ENCODE measurements around the gene BEST2. TPM values are rescaled to one million over a fixed set of nuclear protein-coding genes. Genes with fewer than 3 reads are reported as not detected.

The BEST2 gene
- total and polyA plus RNA-seq, 2 of the 4 experiments (the other 2 are of a cell fraction), result not detected

GRCh38 chr19:12720296-12720695, 31.3 kb upstream of the BEST2 start:
- POLR2A ChIA-PET (ENCODE audit: unreplicated experiment), result no interaction called here
- H3K23ac ChIP-seq (ENCODE audit: low read depth, low read length), result peak overlapping the region; percentile 78
- H3K36me3 ChIP-seq (ENCODE audit: control insufficient read depth, insufficient read depth, low read length), result peaks cover 25% of the 10 kb centered on the region
- H2BK120ac ChIP-seq (ENCODE audit: low read depth, low read length), result no peak overlapping the region
- WGBS, 2 experiments (ENCODE audit: extremely low coverage in 2 of 2, insufficient read length in 1 of 2), result no CpG with 5 or more reads among the region's 10 CpGs
- no peak for DNase-seq
- in situ Hi-C loops (cut with MboI; ENCODE audit: low sequenced_read_pairs), result no loop called here
- peak overlapping the region; percentile 41 for H3K4ac ChIP-seq (ENCODE audit: low read depth, low read length)
- peak overlapping the region; percentile 92 for H3K9ac ChIP-seq (ENCODE audit: low read depth, low read length)
- CTCF ChIA-PET, result no interaction called here
- H4K91ac ChIP-seq (ENCODE audit: insufficient read depth, low read depth, low read length), result no peak overlapping the region
- peaks cover 22 to 72% of the 10 kb centered on the region in 2 experiments for H3K79me1 ChIP-seq (ENCODE audit: low read depth in 1 of 2, low read length in 2 of 2)
- H3K4me1 ChIP-seq (ENCODE audit: control insufficient read depth, insufficient read depth, low read length), result peaks cover 4% of the 10 kb centered on the region
- H2AFZ ChIP-seq (replicated peaks; ENCODE audit: low read length, poor library complexity), result no peak overlapping the region
- no peak overlapping the region for H2BK20ac ChIP-seq (ENCODE audit: low read depth, low read length)
- dilution Hi-C loops (cut with HindIII; ENCODE audit: low sequenced_read_pairs, unreplicated experiment), result no loop called here
- peak overlapping the region; percentile 18 to 95; a peak in 2 of 4 replicates for H4K8ac ChIP-seq (ENCODE audit: low read depth in 2 of 2, low read length in 2 of 2)
- peak overlapping the region; percentile 85; the same call in 1 of the 2 replicates for H3K27ac ChIP-seq (ENCODE audit: insufficient read depth, low read length)
- H4K5ac ChIP-seq (ENCODE audit: low read depth, low read length), result no peak overlapping the region
- H2AK9ac ChIP-seq (replicated peaks; ENCODE audit: low read depth, low read length, poor library complexity), result peak overlapping the region; percentile 100
- H3K9me1 ChIP-seq (ENCODE audit: insufficient read depth, low read length), result peaks cover 10% of the 10 kb centered on the region; the same call in 1 of the 2 replicates
- intact Hi-C loops (cut with micrococcal nuclease), result no loop called here
- no peaks in the 10 kb centered on the region for H3K9me3 ChIP-seq (ENCODE audit: control insufficient read depth, insufficient read depth, low read length)
- peak overlapping the region; percentile 99 for H3K4me2 ChIP-seq (ENCODE audit: low read depth, low read length)
- H3K56ac ChIP-seq (ENCODE audit: extremely low read depth, insufficient read depth, low read length), result peak overlapping the region; percentile 66; the same call in 1 of the 2 replicates
- peaks cover 15% of the 10 kb centered on the region for H4K20me1 ChIP-seq (ENCODE audit: insufficient read depth, low read length)
- peak overlapping the region; percentile 20; the same call in 1 of the 2 replicates for H2AK5ac ChIP-seq (ENCODE audit: low read depth, low read length)
- no peak for ATAC-seq (ENCODE audit: low read depth)
- H2BK5ac ChIP-seq (ENCODE audit: low read depth, low read length, poor library complexity, severe bottlenecking), result no peak overlapping the region
- H2BK15ac ChIP-seq (ENCODE audit: low read depth, low read length), result no peak overlapping the region
- H3K18ac ChIP-seq (ENCODE audit: low read depth, low read length), result no peak overlapping the region
- H3K27me3 ChIP-seq (ENCODE audit: control insufficient read depth, insufficient read depth, low read length), result no peaks in the 10 kb centered on the region
- peak overlapping the region; percentile 90; the same call in 1 of the 2 replicates for H3K14ac ChIP-seq (replicated peaks; ENCODE audit: low read depth, low read length)
- no TSS peak for BruUV-seq (replicated peaks)
- peak overlapping the region; percentile 91; the same call in 1 of the 2 replicates for H3K4me3 ChIP-seq (ENCODE audit: insufficient read depth, low read depth, low read length)
- TF ChIP-seq MXI1 (IDR thresholded peaks at IDR 0.05; ENCODE audit: borderline replicate concordance, low read depth, low read length) (no peak), BHLHE40 (IDR thresholded peaks at IDR 0.05; ENCODE audit: low read depth, low read length) (no peak), ELK1 (IDR thresholded peaks at IDR 0.05; ENCODE audit: borderline replicate concordance, low read depth, low read length) (no peak), CEBPB (IDR thresholded peaks at IDR 0.05; ENCODE audit: low read depth, low read length) (no peak), SMC3 (IDR thresholded peaks at IDR 0.05; ENCODE audit: low read depth, low read length) (no peak), USF2 (IDR thresholded peaks at IDR 0.05; ENCODE audit: low read depth, low read length) (no peak), CHD1 (IDR thresholded peaks at IDR 0.05; ENCODE audit: low read depth, low read length) (no peak), CTCF (conservative IDR thresholded peaks at IDR 0.05; ENCODE audit: low read depth, low read length) (no peak), MAFK (IDR thresholded peaks at IDR 0.05; ENCODE audit: low read depth, low read length) (no peak)
